NCI-H524 treated with DMSO at 0.1 percent for 48 hours (cell line): ENCODE measurements around the gene ANKRD27.
"Not testable (repeated sequence)": the region's sequence is repeated elsewhere in the genome, so short reads cannot be mapped to it uniquely, and the experiment has no call there.

Experiments used
- DNase-seq: peaks from one replicate; lab custom pipeline; 2025; lab: John Stamatoyannopoulos, UW

ANKRD27 gene

GRCh38 chr19:32603961-32604360, 71.0 kb downstream of the ANKRD27 start:
- DNase-seq = no peak

GRCh38 chr19:32599736-32600157, 75.2 kb downstream of the ANKRD27 start:
- no peak for DNase-seq

GRCh38 chr19:32599258-32599657, 75.7 kb downstream of the ANKRD27 start:
- no peak for DNase-seq

DNA sequence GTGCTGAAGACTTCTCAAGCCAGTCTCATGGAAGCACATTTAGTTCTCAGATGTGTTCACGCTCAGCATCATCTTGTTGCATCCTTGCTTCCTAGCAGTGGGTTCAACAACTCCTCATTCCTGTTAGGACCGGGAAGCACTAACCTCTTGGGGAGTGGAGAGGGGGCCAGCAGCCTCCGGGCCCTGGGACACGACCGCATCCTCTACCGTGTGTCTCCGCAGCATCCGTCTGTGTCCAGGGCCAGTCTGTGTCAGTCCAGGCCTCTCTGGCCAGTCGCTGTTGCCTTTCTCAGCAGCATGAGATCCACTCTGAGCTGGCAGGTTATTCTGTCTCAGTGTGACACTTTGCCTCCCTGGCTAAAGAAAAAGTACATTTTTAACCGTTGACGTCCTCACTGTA, 77.0 kb downstream of the ANKRD27 start:
- DNase-seq = no peak

GRCh38 chr19:32595491-32595890, 79.5 kb downstream of the ANKRD27 start:
- no peak for DNase-seq

- DNase-seq = no peak
These were observed 81.0 kb downstream of the ANKRD27 start for GRCh38 chr19:32594021-32594420.

DNA sequence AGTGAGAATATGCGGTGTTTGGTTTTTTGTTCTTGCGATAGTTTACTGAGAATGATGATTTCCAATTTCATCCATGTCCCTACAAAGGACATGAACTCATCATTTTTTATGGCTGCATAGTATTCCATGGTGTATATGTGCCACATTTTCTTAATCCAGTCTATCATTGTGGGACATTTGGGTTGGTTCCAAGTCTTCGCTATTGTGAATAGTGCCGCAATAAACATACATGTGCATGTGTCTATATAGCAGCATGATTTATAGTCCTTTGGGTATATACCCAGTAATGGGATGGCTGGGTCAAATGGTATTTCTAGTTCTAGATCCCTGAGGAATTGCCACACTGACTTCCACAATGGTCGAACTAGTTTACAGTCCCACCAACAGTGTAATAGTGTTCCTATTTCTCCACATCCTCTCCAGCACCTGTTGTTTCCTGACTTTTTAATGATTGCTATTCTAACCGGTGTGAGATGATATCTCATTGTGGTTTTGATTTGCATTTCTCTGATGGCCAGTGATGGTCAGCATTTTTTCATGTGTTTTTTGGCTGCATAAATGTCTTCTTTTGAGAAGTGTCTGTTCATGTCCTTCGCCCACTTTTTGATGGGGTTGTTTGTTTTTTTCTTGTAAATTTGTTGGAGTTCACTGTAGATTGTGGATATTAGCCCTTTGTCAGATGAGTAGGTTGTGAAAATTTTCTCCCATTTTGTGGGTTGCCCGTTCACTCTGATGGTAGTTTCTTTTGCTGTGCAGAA, 87.1 kb downstream of the ANKRD27 start:
- DNase-seq = not testable (repeated sequence)

DNA sequence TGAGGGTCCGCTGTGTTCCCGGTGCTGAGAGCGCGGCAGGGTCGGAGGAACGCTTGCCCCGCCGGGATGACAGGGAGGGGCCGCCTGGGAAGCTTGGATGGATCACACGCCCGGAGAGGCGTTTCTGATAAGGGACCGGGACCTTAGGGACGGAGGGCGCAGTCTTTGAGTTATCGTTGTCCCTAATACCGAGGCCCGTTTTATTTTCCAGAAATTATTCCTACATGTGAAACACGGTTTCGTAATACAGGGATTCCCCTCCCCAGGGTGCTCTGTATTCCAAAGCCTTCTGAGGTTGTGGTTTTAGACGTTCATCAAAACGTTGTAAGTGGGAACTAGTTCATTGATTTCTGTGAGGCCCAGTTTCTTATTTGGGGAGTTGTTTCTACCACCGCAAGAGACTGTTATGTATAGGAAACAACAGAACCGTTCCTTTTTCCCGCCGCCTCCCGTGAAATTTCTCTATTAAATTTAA, 93.2 kb downstream of the ANKRD27 start:
- no peak for DNase-seq

DNA sequence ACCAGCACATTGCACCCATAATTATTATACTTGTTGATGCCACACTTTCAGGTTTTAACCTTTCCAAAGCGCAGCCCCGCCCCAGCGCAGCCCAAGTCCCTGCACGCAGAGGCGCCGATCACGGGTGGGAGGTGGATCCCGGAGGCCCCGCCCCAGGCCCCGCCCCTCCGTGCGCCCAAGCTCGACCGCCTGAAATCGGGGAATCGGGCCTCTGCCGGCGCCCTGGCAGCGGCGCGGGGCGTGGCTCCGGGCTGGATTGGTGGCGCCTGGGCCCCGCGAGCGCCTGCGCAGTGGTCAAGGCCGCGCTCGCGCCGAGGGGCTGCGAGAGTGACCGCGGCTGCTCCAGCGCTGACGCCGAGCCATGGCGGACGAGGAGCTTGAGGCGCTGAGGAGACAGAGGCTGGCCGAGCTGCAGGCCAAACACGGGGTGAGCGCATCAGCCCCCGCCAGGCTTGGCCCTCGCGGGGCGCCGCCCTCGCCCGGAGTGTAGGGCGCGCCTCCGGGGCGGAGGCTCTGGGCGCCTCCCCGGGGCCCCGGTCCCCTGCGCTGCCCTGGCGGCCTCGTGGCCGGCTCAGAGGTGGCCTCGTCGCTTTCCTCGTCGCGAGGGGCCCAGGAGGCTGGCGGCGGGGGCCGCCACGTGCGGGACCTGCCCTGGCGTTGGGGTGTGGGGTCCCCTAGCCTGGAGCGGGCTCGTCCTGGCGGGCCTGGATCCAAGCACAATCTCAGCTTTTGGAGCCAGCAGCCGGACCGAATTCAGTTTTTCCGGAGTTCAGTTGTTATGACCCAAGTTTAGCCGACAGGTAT, 93.9 kb downstream of the ANKRD27 start, which contains the start of gene PDCD5:
PDCD5 (plus strand) TSS at position 290 of the 804 bp plus-strand sequence; CDS start at position 362, 72 bp downstream.
- DNase-seq = peak; percentile 47

DNA sequence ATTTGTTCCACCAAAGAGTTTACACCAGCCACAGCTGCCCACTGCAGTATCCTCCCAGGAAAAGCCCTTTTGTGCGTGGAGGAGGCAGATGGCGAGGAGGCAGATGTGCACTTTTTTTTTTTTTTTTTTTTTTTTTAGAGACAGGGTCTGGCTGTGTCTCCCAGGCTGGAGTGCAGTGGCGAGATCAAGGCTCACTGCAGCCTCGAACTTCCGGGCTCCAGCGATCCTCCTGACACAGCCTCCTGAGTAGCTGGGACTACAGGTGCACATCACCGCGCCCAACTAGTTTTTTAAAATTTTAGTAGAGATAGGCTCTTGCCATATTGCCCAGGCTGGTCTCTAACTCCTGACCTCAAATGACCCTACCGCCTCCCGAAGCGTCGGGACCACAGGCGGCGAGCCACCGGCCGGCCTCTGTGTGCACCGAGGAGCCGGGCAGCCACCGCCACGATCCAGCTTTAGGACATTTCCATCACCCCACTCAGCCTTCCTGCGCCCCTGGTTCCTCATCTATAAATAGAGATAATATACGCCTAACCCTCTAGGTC, 94.6 kb downstream of the ANKRD27 start:
- DNase-seq = no peak

DNA sequence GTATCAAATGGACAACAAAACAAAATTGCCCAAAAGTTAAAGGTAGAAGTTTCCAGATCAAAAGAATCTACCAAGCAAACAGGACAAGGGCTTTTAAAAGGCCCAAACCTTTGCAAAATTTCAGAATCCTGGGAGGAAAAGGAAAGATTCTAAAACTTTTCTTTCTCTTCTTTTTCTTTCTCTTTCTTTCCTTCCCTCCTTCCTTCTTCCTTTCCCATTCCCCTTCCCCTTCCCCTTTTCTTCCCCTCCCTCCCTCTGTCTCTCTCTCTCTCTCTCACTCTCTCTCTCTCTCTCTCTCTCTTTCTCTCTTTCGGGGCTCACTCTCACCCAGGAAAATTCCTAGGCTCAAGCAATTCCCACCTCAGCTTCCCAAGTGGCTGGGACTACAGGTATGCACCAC, 98.2 kb downstream of the ANKRD27 start:
- DNase-seq = no peak

DNA sequence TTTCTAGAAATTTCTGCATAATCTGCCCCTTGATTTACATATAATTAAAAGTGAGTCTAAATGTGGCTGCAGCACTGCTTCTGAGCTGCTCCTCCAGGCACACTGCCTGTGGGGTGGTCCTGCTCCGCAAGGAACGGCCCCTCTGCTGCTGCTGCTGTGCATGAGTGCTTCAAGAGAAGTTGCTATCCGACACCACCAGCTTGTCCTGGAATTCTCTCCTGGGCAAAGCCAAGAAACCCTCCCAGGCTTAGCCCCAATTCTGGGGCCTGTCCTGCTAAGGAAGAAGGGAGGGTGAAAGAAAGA, 101.5 kb downstream of the ANKRD27 start:
- no peak for DNase-seq

DNA sequence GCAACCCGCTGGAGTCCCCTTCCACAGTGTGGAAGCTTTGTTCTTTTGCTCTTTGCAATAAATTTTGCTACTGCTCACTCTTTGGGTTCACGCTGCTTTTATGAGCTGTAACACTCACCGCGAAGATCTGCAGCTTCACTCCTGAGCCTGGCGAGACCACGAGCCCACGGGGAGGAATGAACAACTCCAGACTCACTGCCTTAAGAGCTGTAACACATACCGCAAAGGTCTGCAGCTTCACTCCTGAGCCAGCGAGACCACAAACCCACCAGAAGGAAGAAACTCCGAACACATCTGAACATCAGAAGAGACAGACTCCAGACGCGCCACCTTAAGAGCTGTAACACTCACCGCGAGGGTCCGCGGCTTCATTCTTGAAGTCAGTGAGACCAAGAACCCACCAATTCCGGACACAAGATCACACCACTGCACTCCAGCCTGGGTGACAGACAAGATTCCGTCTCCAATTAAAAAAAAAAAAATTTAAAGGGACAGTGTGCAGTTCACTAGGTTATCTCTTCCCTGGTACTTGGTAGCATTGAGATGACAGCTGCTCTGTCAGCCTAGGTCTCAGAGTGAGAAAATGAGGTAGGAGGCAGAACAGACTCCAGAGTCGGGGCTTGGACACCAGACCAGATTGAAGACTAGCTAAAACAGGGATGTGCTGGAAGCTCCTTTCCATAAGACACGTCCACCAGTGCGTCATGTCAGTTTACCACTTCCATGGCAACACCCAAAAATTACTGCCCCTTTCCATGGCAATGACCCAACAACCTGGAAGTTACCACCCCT, 102.1 kb downstream of the ANKRD27 start:
- DNase-seq = not testable (repeated sequence)

GRCh38 chr19:32571471-32572075, 103.4 kb downstream of the ANKRD27 start:
- not testable (repeated sequence) for DNase-seq

DNA sequence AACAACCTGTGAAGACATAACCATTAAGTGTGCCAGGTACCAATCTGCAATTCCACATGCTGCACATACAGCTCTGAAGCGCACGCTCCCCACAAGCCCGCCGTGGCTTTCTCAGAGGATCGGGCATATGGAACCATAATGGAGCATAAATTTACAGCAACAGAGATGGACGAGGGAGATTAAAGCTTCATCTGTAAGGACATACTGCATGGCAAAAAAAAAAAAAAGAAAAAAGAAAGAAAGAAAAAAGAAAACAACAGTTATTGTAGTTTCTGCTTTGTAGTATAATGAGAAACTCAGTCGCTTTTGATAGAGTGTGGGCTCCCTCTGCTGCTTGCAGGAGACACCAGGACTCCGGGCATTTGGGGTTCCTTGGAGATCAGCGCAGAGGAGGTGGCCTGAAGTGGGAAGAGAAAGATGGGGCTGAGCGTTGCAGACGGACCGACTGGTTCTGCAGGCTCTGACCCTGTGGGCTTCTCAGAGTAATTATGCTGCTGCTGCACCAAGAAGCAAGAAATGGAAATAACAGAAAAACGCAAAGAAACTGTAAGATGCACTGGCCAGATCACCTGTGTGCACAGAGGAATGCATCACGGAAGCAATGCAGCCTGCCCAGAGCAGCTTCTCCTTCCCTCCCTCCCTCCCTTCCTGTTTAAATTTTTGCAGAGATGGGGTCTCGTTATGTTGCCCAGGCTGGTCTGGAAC, 104.7 kb downstream of the ANKRD27 start:
- no peak for DNase-seq

DNA sequence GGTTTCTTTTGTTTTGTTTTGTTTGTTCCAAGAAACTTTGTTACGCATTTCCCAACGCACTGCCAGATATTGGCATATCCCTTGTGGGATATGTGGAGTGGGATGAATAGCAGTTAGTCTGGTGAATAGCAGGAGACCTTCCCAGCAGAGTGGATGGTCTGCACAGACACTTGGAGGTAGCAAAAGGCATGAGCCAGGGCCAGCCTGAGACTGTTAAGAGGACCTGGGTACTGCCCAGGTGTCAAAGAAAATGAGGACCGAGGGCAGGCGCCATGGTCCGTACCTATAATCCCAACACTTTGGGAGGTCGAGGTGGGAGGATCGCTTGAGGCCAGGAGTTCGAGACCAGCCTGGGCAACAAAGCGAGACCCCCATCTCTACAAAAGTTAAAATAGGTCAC, 107.5 kb downstream of the ANKRD27 start:
- DNase-seq = no peak

- no peak for DNase-seq
These were observed 108.6 kb downstream of the ANKRD27 start for GRCh38 chr19:32566246-32566830.

DNA sequence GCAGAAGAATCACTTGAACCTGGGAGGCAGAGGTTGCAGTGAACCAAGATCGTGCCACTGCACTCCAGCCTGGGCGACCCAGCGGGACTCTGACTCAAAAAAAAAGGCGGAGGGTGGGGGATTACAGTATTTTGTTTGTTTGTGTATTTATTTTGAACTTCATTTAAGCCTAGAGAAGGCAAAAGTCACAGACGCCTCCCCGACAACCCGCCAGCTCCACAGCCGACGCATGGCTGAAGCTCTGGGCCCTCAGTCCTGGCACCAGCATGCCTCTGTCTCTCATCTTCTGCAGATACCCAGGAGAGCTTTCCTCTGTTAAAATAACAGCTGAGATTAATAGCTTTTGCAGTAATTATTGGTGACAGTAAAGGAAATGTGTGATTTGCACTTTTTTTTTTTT, 111.2 kb downstream of the ANKRD27 start:
- DNase-seq = no peak

DNA sequence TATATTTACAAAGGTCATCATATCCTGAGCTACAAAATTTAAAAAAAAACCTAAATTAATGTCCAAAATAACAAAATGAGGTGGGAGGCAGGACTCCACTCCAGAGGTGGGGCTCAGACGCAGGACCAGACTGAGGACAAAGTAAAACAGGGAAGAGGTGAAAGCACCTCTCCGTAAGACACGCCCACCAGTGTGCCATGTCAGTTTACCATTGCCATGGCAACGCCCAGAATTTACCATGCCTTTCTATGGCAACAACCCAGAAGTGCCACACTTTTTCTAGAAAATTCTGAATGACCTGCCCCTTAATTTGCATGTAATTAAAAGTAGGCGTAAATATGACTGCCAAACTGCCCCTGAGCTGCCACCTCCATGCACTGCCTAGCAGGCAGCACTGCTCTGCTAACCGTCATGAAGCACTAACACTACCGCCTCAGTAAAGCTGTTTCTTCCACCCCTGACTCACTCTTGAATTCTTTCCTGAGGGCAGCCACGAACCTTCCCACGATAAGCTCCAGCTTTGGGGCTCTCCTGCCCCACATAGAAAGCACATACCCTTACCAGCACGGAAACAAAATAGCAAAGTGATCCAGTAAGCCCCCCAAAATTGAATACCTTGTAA, 116.3 kb downstream of the ANKRD27 start:
- DNase-seq = no peak

DNA sequence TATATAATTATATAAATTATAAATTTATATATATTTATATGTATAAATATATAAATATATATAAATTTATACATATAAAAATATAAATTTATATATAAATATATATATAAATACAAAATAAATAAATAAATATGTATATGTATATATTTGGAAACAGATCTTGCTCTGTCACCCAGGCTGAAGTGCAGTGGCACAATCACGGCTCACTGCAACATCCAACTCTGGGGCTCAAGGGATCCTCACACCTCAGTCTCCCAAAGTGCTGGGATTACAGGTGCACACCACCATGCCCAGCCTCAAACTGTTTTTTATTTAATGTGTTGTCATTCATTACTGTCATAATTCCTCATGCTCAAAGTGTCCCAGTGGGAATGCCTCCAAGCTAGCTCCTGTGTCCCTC, 119.2 kb downstream of the ANKRD27 start:
- no peak for DNase-seq
